Measurements from ENCODE around the gene HSPB1.
"Not testable (repeated sequence)": the region's sequence is repeated elsewhere in the genome, so short reads cannot be mapped to it uniquely, and the experiment has no call there.

The HSPB1 gene

DNA sequence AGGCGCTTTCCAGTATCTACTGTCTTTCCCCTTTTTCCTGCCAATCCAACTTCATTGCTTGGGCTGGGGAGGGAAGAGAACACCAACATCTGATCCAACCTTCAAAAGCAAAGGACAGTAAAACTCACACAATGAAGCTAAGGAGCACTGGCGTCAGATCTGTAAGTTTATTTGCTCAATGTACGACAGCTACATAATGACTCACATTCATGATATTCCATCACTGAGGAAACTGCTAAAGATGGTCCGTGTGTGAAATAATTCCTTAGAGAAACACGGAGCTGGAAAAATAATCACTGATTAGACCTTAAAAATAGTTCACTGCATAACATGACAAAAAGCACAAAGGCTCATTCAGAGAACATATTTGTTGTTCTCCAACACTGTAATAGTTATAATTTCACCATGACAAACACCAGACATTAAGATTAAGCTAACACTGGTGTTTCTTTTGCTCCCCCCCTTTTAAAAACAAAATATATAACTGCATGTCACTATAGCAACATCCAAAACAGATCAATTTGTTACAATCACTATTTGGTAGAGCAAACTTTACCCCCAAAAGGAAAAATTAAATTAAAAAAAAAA is 24.3 kb downstream of the HSPB1 start:
- H3K36me3 ChIP-seq (ENCODE audit: control insufficient read depth, insufficient read depth, low read length): peaks cover 78% of the 10 kb centered on the region
- no peak overlapping the region for H3K9ac ChIP-seq (ENCODE audit: low read depth, low read length)

DNA sequence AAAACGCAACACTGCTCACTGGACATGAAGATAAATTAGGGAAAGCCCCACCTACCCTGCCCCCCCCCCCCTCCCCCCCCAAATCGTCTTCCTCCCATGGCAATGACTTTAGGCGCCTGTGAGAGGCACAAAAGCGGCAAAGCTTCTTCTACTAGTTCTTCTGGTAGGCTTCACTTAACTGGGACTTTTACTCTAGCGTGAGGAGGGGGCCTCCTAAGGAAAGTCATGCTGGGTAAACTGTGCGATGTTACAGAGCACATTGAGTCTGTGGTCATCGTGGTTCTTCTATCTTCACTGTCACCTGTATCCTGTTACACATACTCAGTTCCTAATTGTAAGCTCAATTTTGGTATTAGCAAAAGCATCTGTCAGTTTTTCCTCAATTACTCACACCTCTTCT is 25.1 kb downstream of the HSPB1 start:
- Histone ChIP-seq H3K27me3 (ENCODE audit: control insufficient read depth, insufficient read depth, low read length) (no peaks in the 10 kb centered on the region), H3K4me3 (ENCODE audit: low read depth, low read length) (no peak overlapping the region), H3K9ac (ENCODE audit: low read depth, low read length) (no peak overlapping the region), H3K36me3 (ENCODE audit: control insufficient read depth, insufficient read depth, low read length) (peaks cover 86% of the 10 kb centered on the region), H3K4me1 (ENCODE audit: control insufficient read depth, insufficient read depth, low read length) (no peaks in the 10 kb centered on the region), H3K9me3 (ENCODE audit: control insufficient read depth, insufficient read depth, low read length) (no peaks in the 10 kb centered on the region), H3K27ac (ENCODE audit: low read depth, low read length) (no peak overlapping the region)

More for the DNA sequence above, 24.3 kb downstream of the HSPB1 start:
- H3K27me3 ChIP-seq (ENCODE audit: control insufficient read depth, insufficient read depth, low read length): no peaks in the 10 kb centered on the region
- H3K27ac ChIP-seq (ENCODE audit: low read depth, low read length): no peak overlapping the region
- H3K9me3 ChIP-seq (ENCODE audit: control insufficient read depth, insufficient read depth, low read length): no peaks in the 10 kb centered on the region
- H3K4me1 ChIP-seq (ENCODE audit: control insufficient read depth, insufficient read depth, low read length): no peaks in the 10 kb centered on the region
- no peak overlapping the region for H3K4me3 ChIP-seq (ENCODE audit: low read depth, low read length)

DNA sequence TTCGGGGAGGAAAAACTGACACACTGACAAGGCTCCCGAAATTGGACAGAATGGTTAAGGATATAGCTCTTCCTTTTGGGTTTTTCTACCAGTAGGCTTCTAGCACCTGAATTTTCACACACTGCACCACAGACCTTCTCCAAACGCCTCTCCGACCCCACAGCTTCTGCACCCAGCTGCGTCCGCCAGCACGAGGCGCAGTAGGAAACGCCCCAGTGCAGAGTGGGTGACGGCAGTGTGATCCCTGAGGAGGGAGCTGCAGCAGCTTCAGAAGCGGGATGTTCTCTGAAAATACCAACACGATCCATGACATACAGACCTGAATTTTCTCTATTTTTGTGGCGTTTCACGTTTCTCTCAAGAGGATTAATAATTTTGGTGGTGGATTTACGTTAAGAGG is 25.9 kb downstream of the HSPB1 start:
- no peak overlapping the region for H3K4me3 ChIP-seq (ENCODE audit: low read depth, low read length)
- H3K36me3 ChIP-seq (ENCODE audit: control insufficient read depth, insufficient read depth, low read length): peaks cover 81% of the 10 kb centered on the region
- H3K9me3 ChIP-seq (ENCODE audit: control insufficient read depth, insufficient read depth, low read length): no peaks in the 10 kb centered on the region
- no peak overlapping the region for H3K27ac ChIP-seq (ENCODE audit: low read depth, low read length)
- H3K9ac ChIP-seq (ENCODE audit: low read depth, low read length): no peak overlapping the region
- H3K27me3 ChIP-seq (ENCODE audit: control insufficient read depth, insufficient read depth, low read length): no peaks in the 10 kb centered on the region
- no peaks in the 10 kb centered on the region for H3K4me1 ChIP-seq (ENCODE audit: control insufficient read depth, insufficient read depth, low read length)

DNA sequence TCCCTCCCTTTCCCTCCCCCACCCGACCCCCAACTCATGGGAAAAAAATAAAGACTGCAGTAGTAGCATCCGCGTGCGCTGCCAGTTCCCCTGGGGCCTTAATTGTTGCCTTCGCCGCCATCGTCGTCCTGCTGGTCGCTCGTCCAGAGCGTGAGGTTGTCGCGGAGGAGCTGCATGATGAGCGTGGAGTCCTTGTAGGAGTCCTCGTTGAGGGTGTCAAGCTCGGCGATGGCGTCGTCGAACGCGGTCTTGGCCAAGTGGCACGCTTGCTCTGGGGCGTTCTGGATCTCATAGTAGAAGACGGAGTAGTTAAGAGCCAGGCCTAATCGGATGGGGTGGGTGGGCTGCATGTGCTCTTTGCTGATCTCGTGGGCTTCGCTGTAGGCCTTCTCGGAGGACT is 27.0 kb downstream of the HSPB1 start:
- H3K36me3 ChIP-seq (ENCODE audit: control insufficient read depth, insufficient read depth, low read length): peaks cover 81% of the 10 kb centered on the region
- H3K27ac ChIP-seq (ENCODE audit: low read depth, low read length): no peak overlapping the region
- no peak overlapping the region for H3K9ac ChIP-seq (ENCODE audit: low read depth, low read length)
- no peak overlapping the region for H3K4me3 ChIP-seq (ENCODE audit: low read depth, low read length)
- H3K27me3 ChIP-seq (ENCODE audit: control insufficient read depth, insufficient read depth, low read length): no peaks in the 10 kb centered on the region
- no peaks in the 10 kb centered on the region for H3K9me3 ChIP-seq (ENCODE audit: control insufficient read depth, insufficient read depth, low read length)
- H3K4me1 ChIP-seq (ENCODE audit: control insufficient read depth, insufficient read depth, low read length): no peaks in the 10 kb centered on the region

DNA sequence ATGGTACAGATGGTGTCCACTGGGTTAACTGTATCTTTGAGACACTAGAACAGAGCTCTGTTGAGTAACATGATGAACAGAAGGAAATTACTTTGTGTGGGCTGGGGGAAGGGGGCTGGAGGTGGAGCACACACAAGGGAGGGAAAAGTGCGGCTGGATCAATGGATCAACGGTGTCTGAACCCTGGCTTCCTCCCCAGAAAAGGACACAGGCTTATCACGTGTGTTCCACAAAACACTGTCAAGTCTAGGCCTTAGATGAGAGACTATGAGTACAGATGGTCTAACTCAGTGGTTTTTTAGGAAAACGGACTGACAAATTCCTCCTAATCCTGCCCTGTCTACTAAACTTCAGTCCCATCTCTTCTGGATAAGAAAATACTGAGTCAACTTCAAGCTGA is 27.8 kb downstream of the HSPB1 start:
- no peaks in the 10 kb centered on the region for H3K9me3 ChIP-seq (ENCODE audit: control insufficient read depth, insufficient read depth, low read length)
- H3K4me3 ChIP-seq (ENCODE audit: low read depth, low read length): no peak overlapping the region
- H3K4me1 ChIP-seq (ENCODE audit: control insufficient read depth, insufficient read depth, low read length): no peaks in the 10 kb centered on the region
- no peaks in the 10 kb centered on the region for H3K27me3 ChIP-seq (ENCODE audit: control insufficient read depth, insufficient read depth, low read length)
- no peak overlapping the region for H3K27ac ChIP-seq (ENCODE audit: low read depth, low read length)
- H3K36me3 ChIP-seq (ENCODE audit: control insufficient read depth, insufficient read depth, low read length): peaks cover 79% of the 10 kb centered on the region
- no peak overlapping the region for H3K9ac ChIP-seq (ENCODE audit: low read depth, low read length)

DNA sequence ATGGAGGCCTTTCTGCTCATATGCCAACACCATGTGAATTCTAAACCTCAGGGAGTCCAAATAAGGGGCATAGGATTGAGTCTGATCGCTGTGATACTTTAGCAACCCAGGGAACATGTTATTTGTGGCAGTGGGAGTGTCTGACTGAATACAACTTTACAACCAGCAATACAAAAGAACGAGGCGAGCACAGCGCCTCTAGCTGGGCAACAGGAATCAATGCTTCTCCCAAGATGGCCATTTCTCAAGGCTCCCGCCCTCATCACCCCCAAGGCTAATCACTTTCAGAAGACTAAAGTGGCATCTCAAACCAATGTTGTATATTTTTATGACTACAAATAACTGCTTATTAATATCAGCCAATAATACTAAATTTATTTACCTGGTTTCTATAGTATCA is 28.2 kb downstream of the HSPB1 start:
- Histone ChIP-seq H3K27me3 (ENCODE audit: control insufficient read depth, insufficient read depth, low read length) (no peaks in the 10 kb centered on the region), H3K9ac (ENCODE audit: low read depth, low read length) (no peak overlapping the region), H3K9me3 (ENCODE audit: control insufficient read depth, insufficient read depth, low read length) (no peaks in the 10 kb centered on the region), H3K27ac (ENCODE audit: low read depth, low read length) (no peak overlapping the region), H3K4me1 (ENCODE audit: control insufficient read depth, insufficient read depth, low read length) (no peaks in the 10 kb centered on the region), H3K36me3 (ENCODE audit: control insufficient read depth, insufficient read depth, low read length) (peaks cover 80% of the 10 kb centered on the region), H3K4me3 (ENCODE audit: low read depth, low read length) (no peak overlapping the region)

DNA sequence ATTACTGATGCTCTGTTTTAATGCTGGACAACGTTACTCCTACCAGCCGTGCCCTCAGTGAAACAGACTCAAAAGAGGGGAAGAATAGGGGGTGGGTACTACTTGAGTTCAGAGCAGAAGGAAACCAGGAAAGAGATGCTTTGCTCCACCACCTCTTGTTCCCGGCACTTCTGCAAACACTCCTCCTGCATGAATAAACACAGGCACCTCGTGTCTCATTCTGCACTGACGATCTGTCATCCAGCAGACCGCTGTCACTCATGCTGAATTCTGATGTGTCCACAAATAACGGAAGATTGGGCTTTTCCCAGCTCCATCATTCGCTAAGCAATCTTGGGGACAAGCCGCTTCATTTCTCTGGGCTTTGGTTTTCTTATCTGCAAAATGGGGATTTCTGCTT is 29.6 kb downstream of the HSPB1 start:
- H3K27me3 ChIP-seq (ENCODE audit: control insufficient read depth, insufficient read depth, low read length): no peaks in the 10 kb centered on the region
- no peak overlapping the region for H3K27ac ChIP-seq (ENCODE audit: low read depth, low read length)
- H3K9ac ChIP-seq (ENCODE audit: low read depth, low read length): no peak overlapping the region
- no peaks in the 10 kb centered on the region for H3K9me3 ChIP-seq (ENCODE audit: control insufficient read depth, insufficient read depth, low read length)
- no peak overlapping the region for H3K4me3 ChIP-seq (ENCODE audit: low read depth, low read length)
- peaks cover 77% of the 10 kb centered on the region for H3K36me3 ChIP-seq (ENCODE audit: control insufficient read depth, insufficient read depth, low read length)
- H3K4me1 ChIP-seq (ENCODE audit: control insufficient read depth, insufficient read depth, low read length): no peaks in the 10 kb centered on the region

DNA sequence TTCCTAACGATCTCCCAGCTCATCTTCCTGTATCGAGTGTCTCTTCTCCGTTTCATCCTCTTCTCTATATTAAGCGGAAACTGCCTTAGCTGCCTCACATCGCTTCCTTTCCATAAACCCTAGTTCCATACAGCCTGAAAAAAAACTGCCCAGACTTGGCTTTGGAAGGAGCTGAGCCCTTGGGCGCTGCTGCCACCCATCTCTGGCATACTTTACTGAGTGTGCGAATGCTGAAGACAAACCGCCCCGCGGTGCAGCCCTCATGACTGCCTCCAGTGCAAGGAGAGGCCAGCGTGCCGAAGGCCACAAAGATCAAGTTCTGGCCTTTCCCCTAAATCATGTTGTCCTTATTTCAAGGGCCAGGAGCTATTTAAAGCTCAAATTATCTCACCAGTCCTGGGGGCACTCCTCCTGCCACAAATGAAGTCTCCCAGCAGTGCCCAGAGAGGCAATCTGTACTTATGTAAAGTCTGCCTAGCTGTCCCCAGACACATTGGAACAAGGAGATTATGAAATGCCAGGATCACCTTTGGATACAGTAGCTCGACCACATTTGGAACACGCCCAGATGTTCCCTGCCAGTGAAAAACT is 31.1 kb downstream of the HSPB1 start:
- Histone ChIP-seq H3K4me1 (ENCODE audit: control insufficient read depth, insufficient read depth, low read length) (no peaks in the 10 kb centered on the region), H3K27me3 (ENCODE audit: control insufficient read depth, insufficient read depth, low read length) (no peaks in the 10 kb centered on the region), H3K9ac (ENCODE audit: low read depth, low read length) (no peak overlapping the region), H3K9me3 (ENCODE audit: control insufficient read depth, insufficient read depth, low read length) (no peaks in the 10 kb centered on the region), H3K4me3 (ENCODE audit: low read depth, low read length) (no peak overlapping the region), H3K27ac (ENCODE audit: low read depth, low read length) (no peak overlapping the region), H3K36me3 (ENCODE audit: control insufficient read depth, insufficient read depth, low read length) (peaks cover 68% of the 10 kb centered on the region)

DNA sequence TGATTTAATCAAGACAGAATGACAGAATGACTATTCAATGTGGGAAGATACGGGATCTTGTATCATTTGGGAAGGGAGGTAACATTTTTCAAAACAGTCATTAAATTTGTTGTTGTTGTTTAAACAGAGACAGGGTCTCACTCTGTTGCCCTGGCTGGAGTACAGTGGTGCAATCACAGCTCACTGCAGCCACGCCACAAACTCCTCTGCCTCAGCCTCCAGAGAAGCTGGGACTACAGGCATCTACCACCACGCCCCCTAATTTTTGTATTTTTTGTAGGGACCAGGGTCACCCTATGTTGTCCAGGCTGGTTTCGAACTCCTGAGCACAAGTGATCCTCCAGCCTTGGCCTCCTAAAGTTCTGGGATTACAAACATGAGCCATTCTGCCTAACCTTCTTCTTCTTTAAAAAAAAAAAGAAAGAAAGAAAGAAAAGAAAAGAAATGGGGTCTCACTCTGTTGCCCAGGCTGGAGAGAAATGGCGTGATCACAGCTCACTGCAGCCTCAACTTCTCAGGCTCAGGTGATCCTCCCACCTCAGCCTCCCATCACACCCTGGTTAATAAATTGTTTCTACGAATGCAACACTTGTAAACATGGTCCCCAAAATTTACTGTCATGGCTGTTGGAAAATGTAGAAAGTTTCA is 32.0 kb downstream of the HSPB1 start:
- H3K27ac ChIP-seq (ENCODE audit: low read depth, low read length): no peak overlapping the region
- no peak overlapping the region for H3K4me3 ChIP-seq (ENCODE audit: low read depth, low read length)
- H3K4me1 ChIP-seq (ENCODE audit: control insufficient read depth, insufficient read depth, low read length): no peaks in the 10 kb centered on the region
- no peak overlapping the region for H3K9ac ChIP-seq (ENCODE audit: low read depth, low read length)
- no peaks in the 10 kb centered on the region for H3K27me3 ChIP-seq (ENCODE audit: control insufficient read depth, insufficient read depth, low read length)
- no peaks in the 10 kb centered on the region for H3K9me3 ChIP-seq (ENCODE audit: control insufficient read depth, insufficient read depth, low read length)
- H3K36me3 ChIP-seq (ENCODE audit: control insufficient read depth, insufficient read depth, low read length): peaks cover 65% of the 10 kb centered on the region

DNA sequence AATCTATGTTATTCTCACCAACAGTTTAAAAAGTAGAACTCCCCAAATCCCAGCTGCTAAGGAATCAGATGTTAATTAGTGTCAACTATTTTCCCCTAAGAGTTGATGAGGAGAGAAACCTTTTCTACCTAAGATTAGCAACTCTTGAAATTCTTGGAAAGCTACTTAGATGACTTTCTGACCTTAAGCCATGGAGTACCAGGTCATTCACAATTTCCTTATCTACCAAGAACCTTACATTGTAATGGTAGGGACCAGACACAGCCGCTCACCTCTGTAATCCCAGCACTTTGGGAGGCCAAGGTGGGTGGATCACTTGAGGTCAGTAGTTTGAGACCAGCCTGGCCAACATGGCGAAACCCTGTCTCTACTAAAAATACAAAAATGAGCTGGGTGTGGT is 32.9 kb downstream of the HSPB1 start:
- not testable (repeated sequence) for H3K27ac ChIP-seq (ENCODE audit: low read depth, low read length); H3K9ac ChIP-seq (ENCODE audit: low read depth, low read length); H3K9me3 ChIP-seq (ENCODE audit: control insufficient read depth, insufficient read depth, low read length); H3K4me1 ChIP-seq (ENCODE audit: control insufficient read depth, insufficient read depth, low read length); H3K4me3 ChIP-seq (ENCODE audit: low read depth, low read length); H3K27me3 ChIP-seq (ENCODE audit: control insufficient read depth, insufficient read depth, low read length)
- peaks cover 64% of the 10 kb centered on the region for H3K36me3 ChIP-seq (ENCODE audit: control insufficient read depth, insufficient read depth, low read length)

DNA sequence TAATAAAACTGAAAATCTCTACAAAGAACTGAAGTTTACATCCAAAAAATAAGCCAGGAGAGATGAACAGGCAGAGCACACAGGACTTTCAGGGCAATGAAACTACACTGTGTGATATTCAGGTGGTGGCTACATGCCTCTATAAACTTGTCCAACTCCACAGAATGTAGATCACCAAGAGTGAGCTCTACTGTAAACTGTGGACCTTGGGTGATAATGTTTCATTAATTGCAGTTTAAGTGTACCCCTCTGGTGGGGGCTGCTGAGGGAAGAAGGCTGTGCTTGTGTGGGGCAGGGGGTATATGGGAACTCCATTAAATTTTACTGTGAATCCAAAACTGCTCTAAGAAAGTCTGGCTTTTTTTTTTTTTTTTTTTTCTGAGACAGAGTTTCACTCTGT is 33.6 kb downstream of the HSPB1 start:
- H3K4me3 ChIP-seq (ENCODE audit: low read depth, low read length): no peak overlapping the region
- no peak overlapping the region for H3K9ac ChIP-seq (ENCODE audit: low read depth, low read length)
- H3K4me1 ChIP-seq (ENCODE audit: control insufficient read depth, insufficient read depth, low read length): no peaks in the 10 kb centered on the region
- no peak overlapping the region for H3K27ac ChIP-seq (ENCODE audit: low read depth, low read length)
- H3K9me3 ChIP-seq (ENCODE audit: control insufficient read depth, insufficient read depth, low read length): no peaks in the 10 kb centered on the region
- peaks cover 63% of the 10 kb centered on the region for H3K36me3 ChIP-seq (ENCODE audit: control insufficient read depth, insufficient read depth, low read length)
- no peaks in the 10 kb centered on the region for H3K27me3 ChIP-seq (ENCODE audit: control insufficient read depth, insufficient read depth, low read length)

Data from HUES48 (cell line).